Activated effector memory CD4-positive, alpha-beta T cell treated with anti-CD3 and anti-CD28 coated beads, Interleukin-2, amount 50 U/mL, for 16 hours (primary cell): ENCODE data around the gene MEDAG.

ENCODE experiments used
- DNase-seq: peaks from one replicate; pipeline ENCODE4 v3.0.0-alpha.2; 2020

The MEDAG gene

DNA sequence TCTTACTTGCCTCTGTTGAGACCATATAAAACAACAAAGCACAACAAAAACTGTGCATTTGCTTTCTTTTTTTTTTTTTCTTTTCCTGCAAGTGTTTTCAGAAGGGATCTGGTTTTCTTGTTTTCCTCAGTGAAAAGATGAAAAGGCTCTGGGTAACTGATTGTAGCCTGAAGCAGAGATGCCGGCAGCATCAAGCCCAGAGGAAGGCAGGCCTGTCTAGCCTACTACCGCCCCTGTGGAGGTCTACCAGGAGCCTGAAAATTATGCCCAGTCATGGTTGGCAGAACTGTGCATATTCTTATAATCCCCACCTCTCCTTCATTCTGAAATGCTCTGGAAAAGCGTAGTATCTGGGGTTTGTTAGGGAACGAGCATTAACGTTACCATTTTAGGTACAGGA, 32.6 kb upstream of the MEDAG start:
- DNase-seq: no peak

DNA sequence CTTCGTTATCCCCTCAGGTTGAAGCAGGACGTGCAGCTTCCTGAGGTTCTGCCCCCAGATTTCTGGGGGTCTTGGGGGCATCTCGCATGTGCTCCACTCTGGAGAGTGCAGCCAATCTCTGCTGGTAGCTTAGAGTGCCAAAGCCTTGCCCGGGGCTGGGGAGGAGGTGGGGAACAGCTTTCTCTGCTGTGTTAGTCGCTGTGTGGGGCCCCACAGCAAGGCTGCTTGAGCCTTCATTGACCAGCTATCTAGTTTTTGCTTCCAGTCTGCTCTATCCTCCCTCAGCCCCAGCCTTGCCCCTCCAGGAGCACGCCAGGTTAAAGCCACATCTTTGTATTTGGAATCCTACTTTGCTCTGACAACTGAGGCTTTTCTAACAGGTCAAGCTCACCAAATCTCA, 32.0 kb upstream of the MEDAG start:
- DNase-seq: no peak

DNA sequence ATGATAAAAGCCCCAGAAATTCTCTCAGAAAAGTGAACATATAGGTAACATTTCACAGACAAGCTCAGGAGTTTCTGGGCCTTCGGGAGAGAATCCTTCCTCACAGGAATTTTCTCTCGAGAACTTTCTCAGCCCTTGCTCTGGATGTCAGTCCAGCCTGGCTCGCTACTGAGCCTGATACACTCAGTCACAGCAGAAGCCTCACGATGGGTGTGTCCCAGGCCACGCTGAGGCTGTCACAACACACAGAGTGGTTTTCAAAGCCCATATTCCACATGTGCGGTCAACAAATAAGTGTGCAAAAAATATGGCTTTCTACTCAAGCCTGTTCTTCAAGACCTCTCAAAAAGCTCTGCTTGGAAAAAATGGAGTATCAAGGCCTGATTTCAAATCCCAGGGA, 31.5 kb upstream of the MEDAG start:
- no peak for DNase-seq

DNA sequence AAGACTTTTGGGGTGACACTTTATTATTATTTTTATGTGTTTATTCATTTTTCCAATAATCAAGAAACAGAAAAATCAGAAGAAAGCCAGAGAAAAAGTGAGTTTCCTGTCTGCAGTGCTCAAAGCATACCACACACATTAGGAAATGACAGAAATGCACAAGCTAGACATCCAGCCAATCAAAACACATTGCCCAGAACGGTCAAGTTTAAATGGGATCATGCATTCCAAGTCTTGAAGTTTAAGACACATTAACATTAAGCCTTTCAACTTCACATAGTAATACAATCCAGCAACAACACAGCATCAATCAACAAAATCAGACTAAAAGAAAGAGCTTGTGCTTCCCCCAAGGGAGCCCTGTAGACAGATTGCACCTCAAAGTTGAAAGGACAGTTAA, 28.7 kb upstream of the MEDAG start:
- no peak for DNase-seq

DNA sequence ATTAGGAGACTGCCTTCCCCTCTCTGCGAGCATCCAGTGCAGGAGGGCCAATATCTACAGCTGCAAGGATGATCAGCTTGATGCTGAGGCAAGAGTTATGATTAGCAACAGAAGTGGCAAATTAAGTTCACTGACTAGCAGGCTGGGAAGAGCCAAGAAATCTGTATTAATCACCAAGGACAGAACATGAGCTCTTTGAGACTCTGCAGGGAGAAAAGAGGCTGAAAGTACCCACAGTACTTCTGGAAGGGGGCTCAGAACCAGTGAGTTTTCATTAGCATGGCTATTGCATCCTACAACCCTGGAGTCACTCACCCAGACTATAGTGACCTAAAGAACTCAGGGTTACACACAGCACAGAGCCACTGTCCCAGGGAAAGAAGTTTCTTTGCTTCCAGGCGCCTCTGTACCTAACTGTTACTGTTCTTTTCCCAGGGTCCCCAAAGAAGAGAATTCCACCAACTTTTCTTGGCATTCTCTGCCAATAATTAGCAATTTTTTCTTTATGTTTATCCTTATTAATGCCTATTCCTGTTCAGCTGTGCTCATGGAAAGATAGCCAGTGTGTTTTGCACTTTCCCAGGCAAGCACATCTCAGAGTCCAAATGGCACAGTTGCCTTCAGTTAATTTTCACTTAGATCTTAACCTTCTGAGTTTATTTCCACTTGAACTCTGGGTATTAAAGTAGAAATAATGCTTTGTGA, 25.8 kb upstream of the MEDAG start:
- DNase-seq: no peak

DNA sequence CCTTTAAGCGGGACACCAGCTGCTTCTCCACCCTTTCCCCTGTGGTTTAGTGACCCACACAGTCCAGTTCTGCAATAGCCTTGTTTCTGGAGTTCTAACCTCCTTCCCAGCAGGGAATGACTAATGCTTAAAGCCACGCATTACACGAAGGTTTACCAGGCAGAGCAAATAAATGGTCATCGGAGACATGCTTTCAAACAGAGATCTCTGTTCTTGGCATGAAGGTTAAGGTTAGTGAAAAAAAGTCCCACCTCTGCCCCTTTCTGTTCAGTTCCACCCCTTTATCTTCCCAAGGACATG, 25.3 kb upstream of the MEDAG start:
- DNase-seq: no peak

DNA sequence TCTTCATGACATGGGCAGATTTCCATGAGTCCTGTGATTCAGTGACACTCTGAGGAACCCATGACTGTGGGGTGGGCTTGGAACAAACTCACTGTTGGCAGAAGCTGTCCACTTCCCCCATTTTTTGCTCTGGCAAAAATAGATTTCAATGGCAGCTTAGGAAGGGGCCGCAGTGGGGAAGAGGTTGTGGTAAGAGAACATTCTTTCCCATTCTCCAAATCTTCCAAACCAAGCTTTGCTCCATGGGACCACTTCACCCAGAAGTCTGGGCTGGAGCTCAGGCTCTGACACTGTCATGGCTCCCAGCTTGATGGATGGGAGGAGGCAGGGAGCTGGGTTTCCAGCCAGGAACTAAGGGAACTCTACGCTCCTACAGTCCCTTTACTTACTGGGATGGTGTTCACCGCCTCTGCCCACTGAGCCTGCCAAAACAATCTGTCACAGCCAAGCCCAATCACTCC, 24.9 kb upstream of the MEDAG start:
- no peak for DNase-seq

DNA sequence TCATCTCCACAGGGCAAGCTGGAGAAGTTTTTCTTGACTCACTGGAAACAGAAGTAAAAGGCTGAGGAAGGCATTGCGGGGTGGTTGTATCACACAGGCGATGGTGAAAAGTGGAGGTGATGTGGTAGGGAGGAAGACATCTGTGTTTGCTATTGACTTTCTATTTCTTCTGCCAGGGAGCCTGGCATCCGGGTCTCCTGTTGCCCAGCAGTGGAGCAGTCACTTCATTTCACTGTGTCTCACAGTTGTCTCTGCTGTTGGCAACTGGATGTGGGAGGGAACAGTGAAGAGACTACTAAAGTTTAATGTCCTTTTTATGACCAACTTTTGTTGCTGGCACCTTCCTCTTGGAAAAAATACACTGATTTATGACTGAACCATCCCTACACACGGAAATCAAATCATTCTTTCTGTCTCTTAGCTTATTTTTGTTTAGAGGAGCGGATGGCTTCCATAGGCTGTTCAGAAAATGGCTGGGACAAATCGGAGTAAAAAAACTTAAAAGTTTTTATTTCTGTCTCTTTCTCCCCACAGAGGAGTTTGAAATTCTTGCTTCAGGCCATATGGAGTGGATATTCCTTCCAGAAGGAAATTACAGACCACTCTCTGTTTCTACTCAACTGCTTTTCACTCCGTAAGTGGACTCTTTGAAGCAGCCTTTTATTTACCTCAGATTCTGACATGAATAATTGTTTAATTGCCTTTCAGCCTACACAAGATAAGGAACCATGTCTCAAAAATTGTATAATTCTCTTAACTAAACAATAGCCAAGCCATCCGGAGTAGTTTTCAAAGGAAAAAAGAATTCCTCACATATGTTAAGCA, 23.8 kb upstream of the MEDAG start:
- DNase-seq: no peak

DNA sequence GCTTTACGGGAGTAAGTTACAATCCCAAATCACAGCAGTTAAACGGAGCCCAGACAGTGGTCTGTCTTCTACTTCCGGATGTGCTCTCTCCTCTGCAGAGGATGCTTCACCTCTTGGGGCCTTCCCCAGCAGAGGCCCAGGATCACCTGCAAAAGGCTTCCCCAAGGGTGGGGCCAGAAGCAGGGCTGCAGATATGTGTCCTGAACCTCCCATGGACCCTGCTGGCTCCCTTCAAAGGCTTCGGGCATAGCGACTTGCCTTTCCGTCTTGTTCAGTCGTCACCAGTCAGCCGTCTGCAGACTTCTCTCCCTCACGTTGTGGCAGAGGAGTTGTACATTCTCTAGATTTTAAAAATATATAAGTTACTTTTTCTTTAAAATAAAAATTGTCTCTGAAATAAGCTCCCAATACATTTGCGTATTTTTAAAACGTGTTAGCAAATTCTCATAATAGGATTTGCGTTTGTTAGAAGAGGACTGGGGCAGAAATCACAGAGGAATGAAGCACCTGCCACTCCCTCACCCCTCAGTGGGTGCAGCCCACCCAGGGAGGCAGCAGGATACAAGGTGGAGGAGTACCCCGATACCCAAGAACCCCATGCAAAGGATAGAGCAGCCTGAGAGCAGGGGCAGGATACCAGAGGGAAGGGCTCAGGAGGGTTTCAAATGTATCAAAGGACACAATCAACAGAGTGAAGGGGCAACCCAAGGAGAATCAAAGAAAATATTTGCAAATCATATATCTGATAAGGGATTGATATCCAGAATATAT, 22.9 kb upstream of the MEDAG start:
- DNase-seq: no peak

DNA sequence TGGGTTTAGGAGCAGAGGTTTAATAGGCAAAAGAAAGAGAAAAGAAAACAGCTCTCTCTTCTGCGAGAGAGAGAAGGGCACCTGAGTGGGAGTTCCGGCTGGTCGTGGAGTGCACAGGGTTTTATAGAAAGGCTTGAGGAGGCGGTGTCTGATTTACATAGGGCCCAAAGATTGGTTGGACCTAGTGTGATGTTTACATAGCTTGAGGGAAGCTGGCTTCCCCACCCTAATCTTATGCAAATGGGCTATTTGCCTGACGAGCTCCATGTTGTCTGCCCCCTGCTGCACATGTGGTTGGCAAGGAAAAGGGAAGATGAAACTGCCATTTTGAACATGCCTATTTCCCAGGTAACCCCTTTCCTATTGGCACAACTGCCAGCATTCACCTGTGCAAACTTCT, 21.5 kb upstream of the MEDAG start:
- no peak for DNase-seq

DNA sequence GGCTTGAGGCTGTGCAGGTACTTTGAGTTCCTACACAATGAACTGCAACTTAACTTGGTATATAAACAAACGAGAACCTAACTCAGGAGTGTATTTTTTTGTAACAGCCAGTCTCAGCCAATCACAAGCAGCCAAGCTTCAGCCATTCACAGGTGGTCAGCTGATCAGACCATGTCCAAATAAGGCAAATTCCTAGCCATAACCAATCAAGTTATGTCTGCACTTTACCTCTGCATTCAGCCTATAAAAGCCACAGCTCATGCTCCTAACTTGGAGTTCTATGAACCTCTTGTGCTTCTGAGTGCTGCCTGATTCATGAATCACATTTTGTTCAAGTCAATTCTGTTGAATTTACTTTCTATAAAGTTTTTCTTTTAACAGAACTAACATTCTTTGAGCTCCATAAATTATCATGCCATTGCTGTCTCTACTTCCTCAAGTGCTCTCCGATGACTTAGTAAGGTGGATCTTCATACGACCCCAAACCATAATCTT, 16.8 kb upstream of the MEDAG start:
- DNase-seq: no peak

DNA sequence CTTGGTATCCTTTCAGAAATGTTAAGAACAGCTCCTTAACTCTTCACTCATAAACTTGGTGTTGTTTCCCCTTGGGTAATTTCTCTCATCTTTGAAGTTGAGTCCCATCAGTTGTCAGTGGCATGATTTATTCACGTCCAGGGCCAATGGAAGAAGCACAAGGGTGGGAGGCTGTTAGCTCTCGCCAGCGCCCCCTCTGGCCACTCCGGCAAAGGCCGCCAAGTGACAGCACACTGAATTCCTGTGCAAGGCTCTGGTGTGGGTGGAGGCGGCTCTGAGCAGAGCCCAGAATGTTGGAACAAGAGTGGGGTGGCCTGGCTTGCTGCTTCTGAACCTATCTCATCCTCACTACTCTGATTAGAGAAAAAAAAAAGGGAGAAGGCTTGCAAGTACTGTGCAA, 13.1 kb upstream of the MEDAG start:
- no peak for DNase-seq

DNA sequence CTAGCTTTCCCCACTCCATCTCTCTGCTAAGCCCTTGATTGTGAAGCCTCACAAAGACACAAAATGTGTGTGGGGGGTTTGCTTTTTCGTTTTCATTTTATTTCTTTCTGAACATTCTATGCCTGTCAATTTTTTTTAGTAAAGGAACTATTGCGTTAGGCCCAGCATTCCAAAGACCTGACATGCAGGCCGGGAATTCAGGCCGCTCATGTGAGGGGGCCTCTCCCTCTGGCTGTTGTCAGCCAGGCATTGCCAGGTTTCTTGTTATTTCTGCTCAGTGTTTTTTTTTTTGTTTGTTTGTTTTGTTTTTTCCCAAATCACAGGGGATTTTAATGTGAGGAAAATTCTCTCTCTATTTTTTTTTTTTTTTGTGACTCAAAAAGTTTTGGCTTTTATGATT, 10.3 kb upstream of the MEDAG start:
- DNase-seq: no peak

DNA sequence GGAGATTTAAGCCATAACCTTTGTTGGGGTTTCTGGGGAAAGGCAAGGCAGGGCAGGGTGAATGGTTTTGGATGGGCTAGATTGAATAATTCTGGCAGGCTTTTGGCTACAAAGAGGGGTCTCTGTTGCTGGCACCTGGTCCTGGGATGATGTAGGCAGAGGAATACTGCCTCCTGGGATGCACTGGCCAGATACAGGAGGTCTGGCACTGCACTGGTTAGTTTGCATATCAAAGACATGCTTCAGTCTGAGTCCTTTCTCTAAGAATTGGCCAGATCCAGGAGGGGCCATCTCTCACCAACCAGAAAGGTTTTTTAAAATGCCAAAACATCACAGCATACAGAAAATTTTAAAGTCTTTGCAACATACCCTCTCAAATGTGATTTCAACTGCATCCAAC, 8.0 kb upstream of the MEDAG start:
- no peak for DNase-seq

DNA sequence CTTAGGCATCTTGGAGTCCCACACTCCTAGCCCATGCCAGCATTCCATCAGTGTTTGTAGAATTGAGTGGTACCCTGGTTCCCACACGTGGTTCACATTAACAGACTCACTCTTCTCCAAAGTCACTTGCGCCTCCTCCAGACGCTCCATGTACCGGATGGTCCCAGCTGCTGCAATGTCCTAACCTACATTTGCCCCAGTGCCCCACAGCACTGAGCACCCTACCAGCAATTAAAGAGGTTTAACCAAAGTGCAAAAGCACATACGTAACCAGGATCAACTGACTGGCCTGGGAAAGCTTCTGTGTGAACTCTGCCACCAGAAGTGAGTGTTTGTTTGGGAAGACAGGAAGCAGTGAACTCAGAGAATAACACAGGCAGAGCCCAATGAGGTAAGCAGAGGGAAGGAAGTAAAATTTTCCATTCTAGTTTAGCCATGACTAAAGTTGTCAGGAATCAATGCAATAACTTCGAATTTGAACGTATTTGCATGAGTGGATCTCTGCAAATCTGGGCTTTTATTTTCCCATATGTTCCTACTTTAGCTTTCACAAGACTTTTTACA, 7.3 kb upstream of the MEDAG start:
- DNase-seq: no peak

DNA sequence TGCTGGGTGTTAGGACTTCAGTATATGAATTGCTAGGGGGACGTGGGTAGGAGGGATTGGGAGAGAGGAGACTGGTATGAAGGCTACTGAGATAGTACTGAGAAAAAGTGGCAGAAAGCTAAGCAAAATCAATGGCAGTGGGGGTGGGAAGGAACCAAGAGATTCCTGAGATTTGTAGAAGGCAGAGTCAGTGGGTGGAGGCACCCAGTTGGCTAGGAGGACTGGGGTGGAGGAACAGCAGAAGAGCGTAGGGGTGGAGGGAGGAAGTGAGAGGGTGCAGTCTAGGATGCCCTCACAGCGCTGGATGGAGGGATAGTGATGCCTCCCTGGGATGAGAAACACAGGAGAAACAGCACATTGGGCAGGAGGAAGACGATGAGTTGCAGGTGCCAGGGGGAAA, 5.6 kb upstream of the MEDAG start:
- no peak for DNase-seq

DNA sequence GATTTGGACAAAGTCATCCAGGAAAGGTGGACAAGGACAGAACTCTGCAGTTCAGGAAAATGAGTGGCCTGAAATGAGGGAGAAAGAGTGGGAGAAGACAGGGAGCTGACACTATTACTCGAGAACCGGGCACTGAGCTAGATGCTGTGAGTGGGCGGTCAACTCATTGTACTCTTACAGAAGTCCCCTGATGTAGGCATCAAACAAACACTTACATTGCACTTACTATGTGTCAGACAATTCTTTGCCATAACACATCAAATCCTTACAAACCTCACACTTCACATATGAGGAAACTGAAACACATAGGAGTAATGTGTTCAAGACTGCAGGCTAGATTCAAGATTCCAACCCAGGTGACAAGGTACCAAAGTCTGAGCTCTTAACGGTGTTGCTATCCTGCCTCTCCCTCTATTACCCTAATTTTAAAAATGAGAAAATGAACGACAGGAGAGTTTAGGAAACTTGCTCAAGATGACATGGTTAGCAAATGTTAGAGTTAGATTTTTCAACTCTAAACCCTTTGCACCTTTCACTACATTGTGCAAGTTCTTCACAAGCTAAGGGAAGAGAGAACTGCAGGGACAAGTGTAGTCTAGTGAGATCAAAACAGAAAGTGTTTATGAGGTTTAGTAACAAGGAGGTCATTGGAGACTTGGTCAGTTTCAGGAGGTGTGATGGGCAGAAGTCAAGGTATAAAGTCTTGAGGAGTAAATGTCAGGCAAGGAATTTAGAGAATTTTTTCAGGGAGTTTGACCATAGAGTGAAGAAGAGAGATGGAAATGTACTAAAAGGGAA, 4.9 kb upstream of the MEDAG start:
- no peak for DNase-seq

DNA sequence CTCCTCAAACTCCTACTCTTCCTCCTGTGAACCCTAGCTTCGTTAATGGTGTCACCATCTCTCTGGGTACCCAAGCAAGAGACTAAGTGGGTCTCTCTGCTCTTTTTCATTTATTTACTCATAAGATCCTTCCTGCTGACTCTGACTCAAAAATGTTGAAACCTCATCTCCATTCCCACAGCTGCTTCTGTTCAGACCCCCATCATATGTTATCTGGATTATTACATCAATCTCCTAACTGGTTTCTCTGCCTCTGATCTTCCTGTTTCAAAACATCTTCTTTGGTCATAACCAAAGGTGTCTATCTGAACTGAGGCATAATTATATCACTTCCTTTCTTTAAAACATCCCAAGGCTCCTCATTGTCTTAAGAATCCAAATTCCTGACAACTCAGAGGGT, 2.0 kb upstream of the MEDAG start:
- DNase-seq: no peak

DNA sequence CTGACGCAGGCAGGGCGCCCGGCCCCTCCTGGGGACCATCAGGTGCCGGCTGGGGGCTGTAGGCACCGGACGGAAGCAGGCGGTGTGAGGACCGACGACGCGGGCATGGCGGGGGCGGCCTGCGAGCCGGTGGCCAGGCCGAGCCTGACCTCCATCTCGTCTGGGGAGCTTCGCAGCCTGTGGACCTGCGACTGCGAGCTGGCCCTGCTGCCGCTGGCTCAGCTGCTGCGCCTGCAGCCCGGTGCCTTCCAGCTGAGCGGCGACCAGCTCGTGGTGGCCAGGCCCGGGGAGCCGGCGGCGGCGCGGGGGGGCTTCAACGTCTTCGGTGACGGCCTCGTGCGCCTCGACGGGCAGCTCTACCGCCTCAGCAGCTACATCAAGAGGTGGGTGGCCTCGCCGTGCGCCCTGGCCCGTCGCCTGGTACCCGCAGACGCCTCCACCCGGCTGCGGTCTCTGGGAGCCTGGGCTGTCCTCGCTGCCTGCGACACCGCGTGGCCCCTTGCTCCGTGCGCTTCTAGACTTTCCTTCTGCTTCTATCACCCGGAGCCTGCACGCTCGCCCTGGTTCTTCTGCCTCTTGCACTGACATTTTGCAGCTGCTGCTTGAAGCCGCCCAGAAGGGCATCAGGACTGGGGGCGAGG, 460 bp downstream of the MEDAG start:
- no peak for DNase-seq

DNA sequence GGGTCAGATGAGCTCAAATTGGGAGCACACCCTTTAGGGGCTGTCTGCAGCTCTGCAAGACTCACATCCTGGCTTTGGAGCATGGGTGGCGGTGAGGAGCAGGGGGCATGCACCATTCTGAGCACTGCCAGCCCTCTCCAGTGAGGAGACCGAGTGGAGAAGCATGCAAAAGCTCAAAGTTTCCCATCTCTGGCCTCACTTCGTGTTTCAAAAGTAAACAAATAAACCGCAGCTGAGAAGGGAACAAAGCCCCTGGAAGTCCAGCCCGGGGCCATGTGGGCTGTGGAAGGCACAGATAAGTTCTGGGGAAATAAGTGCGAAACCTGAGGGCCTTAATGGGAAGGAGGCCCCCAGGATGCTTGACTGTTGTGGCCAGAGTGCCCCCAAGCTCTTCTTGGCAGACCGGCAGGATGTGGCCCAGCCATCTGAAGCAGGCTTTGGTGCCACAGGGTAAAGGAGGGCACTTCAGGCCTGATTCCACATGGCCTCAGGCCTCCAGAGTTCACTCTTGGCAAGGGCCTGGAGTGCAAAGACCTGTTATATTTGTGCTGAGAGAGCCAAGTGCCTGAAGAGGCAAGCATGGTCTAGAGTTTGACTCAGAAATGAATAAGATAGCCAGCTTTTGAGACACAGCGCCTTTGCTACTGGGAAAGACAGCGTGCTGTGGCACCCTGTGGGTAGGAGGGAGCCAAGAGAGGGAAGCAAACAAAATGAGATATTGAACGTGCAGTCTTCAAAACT, 1.2 kb downstream of the MEDAG start:
- DNase-seq: no peak

DNA sequence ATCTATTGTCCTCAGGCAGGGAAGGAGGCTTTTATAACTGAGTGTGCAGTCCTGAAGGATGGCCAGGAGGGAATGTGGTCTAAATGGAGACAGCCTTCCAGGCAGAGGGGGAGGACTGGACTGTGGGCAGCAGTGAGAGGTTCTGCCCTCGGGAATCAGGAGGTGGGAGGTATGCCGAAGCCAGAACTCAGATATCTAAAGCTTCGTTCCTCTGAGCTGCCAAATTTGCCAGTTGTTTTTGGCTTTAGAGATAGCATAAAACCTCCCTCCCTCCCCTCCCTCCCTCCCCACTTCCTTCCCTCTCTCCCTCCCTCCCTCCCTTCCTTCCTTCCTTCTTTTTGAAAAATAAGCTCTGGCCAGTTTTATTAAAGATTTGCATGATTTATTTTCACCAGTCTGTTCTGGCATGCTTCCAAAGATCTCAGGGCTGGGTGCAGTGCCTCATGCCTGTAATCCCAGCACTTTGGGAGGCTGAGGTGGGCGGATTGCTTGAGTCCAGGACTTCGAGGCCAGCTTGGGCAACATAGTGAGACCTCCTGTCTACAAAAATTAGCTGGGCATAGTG, 2.4 kb downstream of the MEDAG start:
- no peak for DNase-seq
